MCF 10A (cell line): ENCODE results near the gene SLC30A2. TPM values are rescaled to one million over a fixed set of nuclear protein-coding genes. Genes with fewer than 3 reads are reported as not detected.

ENCODE experiments used
- BruUV-seq: library from RNA; stranded (reverse); fragments of 400-500 nt; replicated peaks from 2 replicates; lab custom pipeline; 2021; lab: Mats Ljungman, UMichigan
- CTCF ChIA-PET: fragments of 300-600 bp; sonication (Branson Sonifier 250); formaldehyde crosslinking; extraction: SDS; loops from one replicate; lab custom pipeline; 2021; ENCODE audit warnings: antibody characterized with exemption, inconsistent platforms; lab: Yijun Ruan, JAX
- POLR2A ChIA-PET: fragments of 300-600, 350-650 bp; sonication (Branson Sonifier 250); formaldehyde crosslinking; extraction: SDS; loops from one replicate; lab custom pipeline; 2020; ENCODE audit warnings: antibody characterized with exemption, inconsistent platforms; lab: Yijun Ruan, JAX
- DNase-seq: peaks from one replicate; pipeline ENCODE4 v3.0.0-alpha.2; 2018; ENCODE audit not compliant: unreplicated experiment
- H3K27ac Mint-ChIP-seq: one replicate; pipeline ENCODE4 v1.8.0; 2022; ENCODE audit warnings: mild to moderate bottlenecking, low read depth, mixed read lengths; ENCODE audit not compliant: unreplicated experiment
- H3K27me3 Mint-ChIP-seq: one replicate; pipeline ENCODE4 v1.8.0; 2022; ENCODE audit warnings: mixed read lengths; ENCODE audit not compliant: insufficient read depth, unreplicated experiment
- H3K36me3 Mint-ChIP-seq: one replicate; pipeline ENCODE4 v1.8.0; 2022; ENCODE audit warnings: mild to moderate bottlenecking, moderate library complexity, mixed read lengths; ENCODE audit not compliant: insufficient read depth, unreplicated experiment
- H3K4me1 Mint-ChIP-seq: one replicate; pipeline ENCODE4 v1.8.0; 2022; ENCODE audit warnings: mixed read lengths; ENCODE audit not compliant: insufficient read depth, unreplicated experiment
- H3K4me3 Mint-ChIP-seq: one replicate; pipeline ENCODE4 v1.8.0; 2022; ENCODE audit warnings: mild to moderate bottlenecking, moderate library complexity, mixed read lengths; ENCODE audit not compliant: unreplicated experiment
- H3K9me3 Mint-ChIP-seq: one replicate; pipeline ENCODE4 v1.8.0; 2022; ENCODE audit warnings: mixed read lengths; ENCODE audit not compliant: unreplicated experiment
- CTCF ChIP-seq: fragments of 200-600 bp; IDR thresholded peaks from one replicate; pipeline ENCODE4 v1.8.0; 2022; ENCODE audit warnings: antibody characterized with exemption, mild to moderate bottlenecking; ENCODE audit not compliant: unreplicated experiment
- intact Hi-C: fragments of 100-400 bp; cut with micrococcal nuclease; formaldehyde crosslinking; loops from 2 replicates; pipeline ENCODE4 v1.14.1; 2022
- total RNA-seq: library from RNA; stranded (reverse); gene quantifications from 2 replicates; pipeline ENCODE4 v1.2.3, GENCODE V29; 2022

Gene SLC30A2
- total RNA-seq, 1 experiment from 2014 or later, result not detected

- H3K27me3 Mint-ChIP-seq, result no peaks in the 10 kb centered on the region
- intact Hi-C loops, result no loop called here
- no peak for TF ChIP-seq CTCF
- no peak overlapping the region for H3K27ac Mint-ChIP-seq
- H3K4me3 Mint-ChIP-seq, result no peak overlapping the region
- ChIA-PET POLR2A (no interaction called here), CTCF (interaction anchor here (0.6 to 1.2 kb wide), 4 partner anchors 13 to 304 kb away, joined by 3 read pairs; partner anchors contain the start of gene PAFAH2)
- no peaks in the 10 kb centered on the region for H3K9me3 Mint-ChIP-seq
- no peaks in the 10 kb centered on the region for H3K4me1 Mint-ChIP-seq
- H3K36me3 Mint-ChIP-seq, result no peaks in the 10 kb centered on the region
- no peak for DNase-seq
- no TSS peak for BruUV-seq
Observed at GRCh38 chr1:26010825-26011224, 35.1 kb downstream of the SLC30A2 start.

GRCh38 chr1:26009796-26010447 is 36.0 kb downstream of the SLC30A2 start:
- no peak for TF ChIP-seq CTCF
- Mint-ChIP-seq H3K27ac (no peak overlapping the region), H3K9me3 (no peaks in the 10 kb centered on the region), H3K4me1 (no peaks in the 10 kb centered on the region), H3K27me3 (no peaks in the 10 kb centered on the region), H3K4me3 (no peak overlapping the region), H3K36me3 (no peaks in the 10 kb centered on the region)
- peak; percentile 14 for DNase-seq
- POLR2A ChIA-PET, result no interaction called here
- no TSS peak for BruUV-seq
- intact Hi-C loops, result no loop called here
- CTCF ChIA-PET, result interaction anchor here (0.6 to 1.2 kb wide), 4 partner anchors 12 to 305 kb away, joined by 3 read pairs; partner anchors contain the start of gene PAFAH2

GRCh38 chr1:26006710-26007109 is 39.2 kb downstream of the SLC30A2 start:
- BruUV-seq, result no TSS peak
- POLR2A ChIA-PET, result no interaction called here
- H3K9me3 Mint-ChIP-seq, result no peaks in the 10 kb centered on the region

More at GRCh38 chr1:26006710-26007109, 39.2 kb downstream of the SLC30A2 start:
- H3K27me3 Mint-ChIP-seq, result no peaks in the 10 kb centered on the region
- TF ChIP-seq CTCF, result no peak
- no peaks in the 10 kb centered on the region for H3K4me1 Mint-ChIP-seq
- CTCF ChIA-PET, result interaction anchor here (1.3 kb wide), 1 partner anchor 9 kb away, joined by 3 read pairs; the partner anchor contains the start of gene PAFAH2
- no peak overlapping the region for H3K27ac Mint-ChIP-seq
- no peak overlapping the region for H3K4me3 Mint-ChIP-seq
- intact Hi-C loops, result no loop called here
- H3K36me3 Mint-ChIP-seq, result no peaks in the 10 kb centered on the region
- no peak for DNase-seq
